Measurements from ENCODE around the gene BATF2.

The BATF2 gene

DNA sequence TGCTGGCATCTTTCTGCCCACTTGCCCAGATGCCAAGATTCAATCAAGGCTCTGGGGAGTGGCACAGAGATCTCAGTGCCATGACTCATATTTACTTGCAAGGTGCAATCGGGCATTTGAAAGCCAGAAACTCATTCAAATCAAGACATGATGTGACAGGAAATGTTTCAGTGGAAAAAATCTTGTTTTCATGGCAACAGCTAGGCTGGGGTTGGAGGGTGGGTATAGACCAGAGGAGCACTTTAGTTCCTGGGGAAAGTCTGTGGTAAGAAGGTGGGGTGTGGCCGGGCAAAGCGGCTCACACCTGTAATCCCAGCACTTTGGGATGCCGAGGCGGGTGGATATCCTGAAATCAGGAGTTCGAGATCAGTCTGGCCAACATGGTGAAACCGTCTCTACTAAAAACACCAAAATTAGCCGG is 26.0 kb downstream of the BATF2 start:
- peak in 1 of 2 donors; percentile 8 for DNase-seq (ENCODE audit: low read depth in 1 of 2, low spot score in 1 of 2)

DNA sequence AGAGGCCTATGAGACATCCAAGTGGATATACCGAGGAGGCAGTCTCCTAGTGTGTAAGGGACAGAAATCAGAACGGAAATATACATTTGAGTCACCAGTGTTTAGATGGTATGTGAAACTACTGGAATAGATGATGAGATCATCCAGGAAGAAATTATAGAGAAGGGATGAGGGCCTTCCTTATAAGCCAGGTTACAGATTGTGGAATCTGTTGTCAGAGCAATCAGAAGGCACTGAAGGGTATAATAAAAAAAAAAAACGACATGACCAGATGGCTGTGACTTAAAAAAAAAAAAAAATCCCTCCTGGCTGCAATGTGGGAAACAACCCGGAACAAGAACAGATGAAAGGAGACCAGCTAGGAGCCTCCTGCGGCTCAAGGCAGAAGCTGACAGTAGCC is 27.6 kb downstream of the BATF2 start:
- DNase-seq (ENCODE audit: low read depth in 1 of 2, low spot score in 1 of 2), result no peak

- DNase-seq (ENCODE audit: low read depth in 1 of 2, low spot score in 1 of 2), result no peak
These were observed 29.4 kb downstream of the BATF2 start for GRCh38 chr11:64967375-64967774.

DNA sequence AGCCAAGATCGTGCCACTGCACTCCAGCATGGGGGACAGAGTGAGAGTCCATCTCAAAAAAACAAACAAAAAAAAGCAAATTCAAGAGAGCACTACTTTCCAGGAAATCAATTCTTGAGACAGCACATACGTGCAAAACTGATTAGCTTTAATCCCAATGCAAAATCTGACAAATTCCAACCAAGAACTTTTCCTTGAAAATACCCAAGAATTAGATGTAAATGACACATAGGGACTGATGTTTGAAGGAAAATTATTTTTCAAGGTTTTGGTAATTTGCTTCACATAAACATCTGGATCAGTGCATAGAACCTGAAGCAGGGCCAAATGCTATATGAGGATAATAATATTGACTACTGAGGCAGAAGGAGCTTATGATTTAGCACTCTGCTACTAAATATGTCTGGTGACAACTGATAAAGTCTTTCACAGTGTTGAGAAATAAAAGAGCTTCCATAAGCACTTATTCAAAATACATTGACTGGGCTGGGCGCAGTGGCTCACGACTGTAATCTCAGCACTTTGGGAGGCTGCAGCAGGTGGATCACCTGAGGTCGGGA is 33.6 kb downstream of the BATF2 start:
- no peak for DNase-seq (ENCODE audit: low read depth in 1 of 2, low spot score in 1 of 2)

DNA sequence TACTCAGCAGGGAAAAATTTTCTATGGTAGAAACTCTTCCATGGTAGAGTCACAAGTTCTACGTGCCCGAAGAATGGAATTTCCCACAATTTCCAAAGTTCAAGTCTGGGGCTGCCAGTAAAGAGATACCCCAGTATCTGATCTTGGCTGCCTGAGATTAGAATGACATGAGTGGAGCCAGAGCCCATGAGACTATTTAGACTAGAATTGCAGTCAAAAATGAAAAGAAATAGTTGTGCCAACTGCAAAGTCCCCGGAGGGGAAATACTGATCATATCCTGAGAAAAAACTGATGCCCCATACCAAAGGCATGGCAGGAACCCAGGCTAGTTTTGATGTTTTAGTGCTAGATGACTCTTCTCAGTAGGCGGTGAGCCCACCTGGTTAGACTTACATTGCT is 36.1 kb downstream of the BATF2 start:
- DNase-seq (ENCODE audit: low read depth in 1 of 2, low spot score in 1 of 2), result no peak

DNA sequence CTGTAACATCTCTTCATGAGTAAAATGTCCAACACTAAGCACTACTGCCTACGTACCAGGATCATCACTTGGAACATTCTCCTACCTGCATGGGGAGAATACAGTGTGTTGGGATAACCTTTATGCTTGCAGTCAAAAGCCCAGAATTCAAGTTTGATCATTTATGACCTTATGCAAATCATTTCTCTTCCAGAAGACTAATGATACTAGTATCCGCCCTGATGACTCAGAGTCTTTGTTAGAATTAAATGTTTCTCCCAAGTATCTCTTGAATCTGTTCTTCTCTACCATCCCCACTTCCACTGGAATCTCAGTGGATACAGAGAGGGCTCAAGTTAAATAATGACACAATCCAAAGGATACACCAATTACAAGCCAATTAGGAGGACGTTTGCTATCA is 37.3 kb downstream of the BATF2 start:
- DNase-seq (ENCODE audit: low read depth in 1 of 2, low spot score in 1 of 2), result no peak

DNA sequence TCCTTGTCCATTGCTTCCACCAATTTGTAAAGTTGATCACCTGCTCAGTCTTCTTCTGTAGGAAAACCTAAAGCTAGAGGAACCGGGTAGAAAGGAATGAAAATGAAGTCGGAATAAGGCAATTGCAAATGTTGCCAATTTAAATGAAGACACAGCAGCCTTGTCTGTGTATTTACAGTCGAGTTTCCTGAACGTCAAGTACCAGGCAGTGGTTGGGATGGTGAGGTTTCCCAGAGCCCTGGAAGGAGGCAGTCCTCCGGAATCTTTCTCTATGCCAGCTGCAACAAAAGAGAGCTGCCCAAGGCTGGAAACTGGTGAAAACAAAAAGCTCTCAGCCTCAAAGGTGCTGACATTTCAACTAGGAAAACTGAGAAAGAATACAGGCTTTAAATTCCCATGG is 42.6 kb downstream of the BATF2 start:
- DNase-seq (ENCODE audit: low read depth in 1 of 2, low spot score in 1 of 2), result no peak

DNA sequence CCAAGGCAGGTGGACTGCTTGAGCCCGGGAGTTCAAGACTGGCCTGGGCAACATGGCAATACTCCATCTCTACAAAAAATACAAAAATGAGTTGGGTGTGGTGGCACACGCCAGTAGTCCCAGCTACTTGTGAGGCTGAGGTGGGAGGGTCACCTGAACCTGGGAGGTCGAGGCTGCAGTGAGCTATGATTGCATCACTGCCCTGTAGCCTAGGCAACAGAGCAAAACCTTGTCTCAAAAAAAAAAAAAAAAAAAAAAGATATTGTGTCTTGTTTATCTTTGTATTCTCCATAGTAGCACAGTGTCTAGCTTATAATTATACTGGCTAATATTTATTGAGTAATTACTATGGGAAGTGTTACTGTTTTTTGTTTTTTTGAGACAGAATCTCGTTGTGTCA is 45.2 kb downstream of the BATF2 start:
- DNase-seq (ENCODE audit: low read depth in 1 of 2, low spot score in 1 of 2), result no peak

DNA sequence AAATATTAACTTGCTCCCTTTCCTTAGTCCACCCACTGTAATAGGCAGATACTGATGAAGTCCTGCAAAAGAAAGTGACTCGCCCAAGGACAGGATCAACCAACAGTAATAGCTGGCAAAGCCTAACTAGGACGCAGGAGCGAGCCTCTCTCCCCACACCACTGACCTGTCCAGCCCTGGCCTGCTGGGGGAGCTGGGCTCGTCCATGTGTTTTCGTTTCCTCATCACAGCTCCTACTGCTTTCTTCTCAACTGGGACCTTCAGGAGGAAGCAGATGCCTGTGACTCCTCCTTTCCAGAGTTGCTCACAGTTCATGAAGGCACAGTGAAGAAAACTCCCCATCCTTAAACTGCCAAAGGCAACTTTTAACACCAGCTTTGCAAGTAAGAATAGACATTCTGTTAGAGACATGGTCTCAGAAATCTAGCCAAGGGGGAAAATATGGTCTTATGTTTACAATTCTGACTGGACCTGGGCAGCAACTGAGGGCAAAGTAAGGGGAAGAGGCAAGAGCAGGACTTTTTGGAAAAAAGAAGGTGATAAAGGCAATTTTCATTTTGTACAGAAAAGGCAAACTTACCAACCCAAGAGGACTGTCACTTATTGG is 49.5 kb downstream of the BATF2 start:
- no peak for DNase-seq (ENCODE audit: low read depth in 1 of 2, low spot score in 1 of 2)
